Stimulated activated naive CD8-positive, alpha-beta T cell treated with anti-CD3 and anti-CD28 coated beads, Interleukin-15, amount 100 ng/mL, for 72 hours (primary cell): ENCODE measurements around the gene COL13A1.

Source experiments
- ATAC-seq: fragments of 150-1000 bp; cut with Tn5 transposase; 2 replicates; pipeline ENCODE4 v1.10.0; 2021; ENCODE audit warnings: mild to moderate bottlenecking, moderate library complexity
- DNase-seq, 2 donors: peaks; one replicate each; pipeline ENCODE4 v3.0.0; 2021 to 2022
- H3K27ac Mint-ChIP-seq, 2 donors: one replicate each; pipeline ENCODE4 v1.8.0; 2022; ENCODE audit warnings: mild to moderate bottlenecking in 2 of 2, mixed read lengths in 2 of 2, moderate library complexity in 2 of 2
- H3K27me3 Mint-ChIP-seq: one replicate; pipeline ENCODE4 v1.8.0; 2022; ENCODE audit warnings: mixed read lengths
- H3K4me1 Mint-ChIP-seq: one replicate; pipeline ENCODE4 v1.8.0; 2022; ENCODE audit warnings: mild to moderate bottlenecking, mixed read lengths
- H3K4me3 Mint-ChIP-seq, 2 donors: one replicate each; pipeline ENCODE4 v1.8.0; 2022; ENCODE audit warnings: mild to moderate bottlenecking in 2 of 2, mixed read lengths in 2 of 2, moderate library complexity in 1 of 2
- H3K9me3 Mint-ChIP-seq, 2 donors: one replicate each; pipeline ENCODE4 v1.8.0; 2022; ENCODE audit warnings: mixed read lengths in 2 of 2

COL13A1 gene

DNA sequence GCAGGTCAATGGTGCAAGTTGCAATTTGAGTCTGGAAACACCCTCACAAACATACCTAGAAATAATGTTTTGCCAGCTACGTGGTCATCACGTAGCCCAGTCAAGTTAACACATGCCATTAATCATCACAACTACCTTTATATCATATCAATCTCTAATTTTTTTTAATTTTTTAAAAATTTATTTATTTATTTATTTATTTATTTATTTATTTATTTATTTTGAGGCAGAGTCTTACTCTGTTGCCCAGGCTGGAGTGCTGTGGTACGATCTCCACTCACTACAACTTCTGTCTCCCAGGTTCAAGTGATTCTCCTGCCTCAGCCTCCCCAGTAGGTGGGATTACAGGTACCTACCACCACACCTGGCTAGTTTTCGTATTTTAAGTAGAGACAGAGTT is 198.6 kb downstream of the COL13A1 start:
- peaks cover 0 to 6% of the 10 kb centered on the region in 2 donors for H3K9me3 Mint-ChIP-seq
- peaks cover 34% of the 10 kb centered on the region for H3K27me3 Mint-ChIP-seq
- H3K27ac Mint-ChIP-seq = no peak overlapping the region
- H3K4me3 Mint-ChIP-seq = no peak overlapping the region
- no peaks in the 10 kb centered on the region for H3K4me1 Mint-ChIP-seq
- ATAC-seq = no peak
- DNase-seq = no peak

- no peak for DNase-seq
- Mint-ChIP-seq H3K9me3 (peaks cover 0 to 6% of the 10 kb centered on the region in 2 donors), H3K4me3 (no peak overlapping the region)
Observed at GRCh38 chr10:70007116-70007820, 205.6 kb downstream of the COL13A1 start.

More at GRCh38 chr10:70007116-70007820, 205.6 kb downstream of the COL13A1 start:
- no peak for ATAC-seq
- no peaks in the 10 kb centered on the region for H3K4me1 Mint-ChIP-seq
- H3K27ac Mint-ChIP-seq = no peak overlapping the region
- peaks cover 86% of the 10 kb centered on the region for H3K27me3 Mint-ChIP-seq
